ENCODE results near the gene GPRIN1.

- no peak for TF ChIP-seq POLR2A (IDR thresholded peaks at IDR 0.05)
- no peak for TF ChIP-seq CTCF (IDR thresholded peaks at IDR 0.05)
- TF ChIP-seq POLR2AphosphoS5 (IDR thresholded peaks at IDR 0.05): no peak
- TF ChIP-seq EP300 (IDR thresholded peaks at IDR 0.05; ENCODE audit: low read depth): no peak
Observed at GRCh38 chr5:176587398-176587797, 22.6 kb downstream of the GPRIN1 start.

Measured in transverse colon (tissue), 4 donors.